HG02938 (cell line): ENCODE data around the gene CMYA5.
"Not testable (repeated sequence)": the region's sequence is repeated elsewhere in the genome, so short reads cannot be mapped to it uniquely, and the experiment has no call there.

Experiments
- ATAC-seq: cut with Tn5 transposase; IDR thresholded peaks from one replicate; pipeline ENCODE4 v1.9.1; 2021; ENCODE audit warnings: mild to moderate bottlenecking, moderate library complexity; ENCODE audit not compliant: unreplicated experiment

CMYA5 gene

DNA sequence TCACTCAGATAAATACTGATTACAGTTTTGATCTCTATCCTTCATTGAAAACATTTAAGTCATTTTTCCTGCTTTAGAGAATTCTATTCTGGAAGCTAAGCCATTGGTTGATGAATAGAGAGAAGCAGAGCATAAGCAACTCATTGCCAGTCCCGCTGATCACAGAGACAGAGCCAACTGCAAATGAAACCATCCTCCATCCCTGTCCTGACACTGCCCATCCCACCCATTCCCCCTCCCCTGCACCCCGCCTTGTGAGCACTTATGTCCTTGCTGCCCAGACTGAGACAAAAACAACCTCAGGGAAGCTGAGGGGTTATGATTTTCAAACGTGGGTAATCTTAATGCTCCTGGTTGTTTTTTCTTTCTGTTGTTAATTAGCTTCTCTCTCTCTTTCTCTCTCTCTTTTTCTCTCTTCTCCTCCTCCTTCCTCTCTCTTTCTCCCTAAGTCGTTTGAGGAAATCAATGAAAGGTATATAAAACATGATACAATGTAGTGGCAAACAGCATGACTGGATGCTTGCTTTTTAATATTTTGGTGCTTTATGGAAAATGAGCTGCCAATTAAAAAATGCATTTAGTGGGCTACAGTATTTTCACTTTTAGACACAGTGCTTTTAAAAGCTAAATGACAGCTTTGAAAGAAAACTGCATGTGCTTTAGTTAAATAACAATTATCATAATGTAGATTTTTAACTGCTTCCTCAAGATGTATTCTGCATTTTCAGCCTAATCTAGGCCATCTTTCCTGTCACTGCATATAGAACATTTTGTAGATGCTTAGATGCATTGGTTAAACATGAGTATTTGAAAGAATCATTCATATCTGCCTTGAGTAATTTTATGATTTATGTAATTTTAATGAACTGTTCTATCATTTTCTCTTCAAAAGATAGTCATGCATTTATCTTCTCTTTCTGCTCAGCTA, 57.3 kb downstream of the CMYA5 start:
- no peak for ATAC-seq

GRCh38 chr5:79750611-79751510, 61.2 kb downstream of the CMYA5 start:
- ATAC-seq = no peak

DNA sequence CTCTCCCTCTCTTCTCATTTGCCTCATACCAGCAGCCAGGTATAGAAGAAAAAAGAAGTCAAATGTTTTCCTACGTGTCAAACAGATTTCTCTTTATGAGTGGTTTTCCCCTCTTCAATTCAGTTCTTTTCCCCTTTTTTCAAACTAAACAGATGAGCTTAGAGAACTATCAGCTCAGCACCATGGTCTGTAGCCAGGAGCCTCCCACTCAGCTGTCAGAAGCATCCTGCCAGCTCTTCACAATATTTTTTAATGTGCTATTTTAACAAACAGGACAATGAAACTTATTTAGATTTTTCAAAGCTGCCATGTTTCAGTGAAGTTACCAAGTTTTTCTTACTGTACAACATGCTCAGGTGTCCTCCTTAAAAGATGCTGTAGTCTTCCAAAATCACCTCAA, 63.5 kb downstream of the CMYA5 start:
- ATAC-seq = no peak

GRCh38 chr5:79753877-79754645, 64.4 kb downstream of the CMYA5 start:
- ATAC-seq = no peak

GRCh38 chr5:79754865-79755555, 65.4 kb downstream of the CMYA5 start:
- no peak for ATAC-seq

DNA sequence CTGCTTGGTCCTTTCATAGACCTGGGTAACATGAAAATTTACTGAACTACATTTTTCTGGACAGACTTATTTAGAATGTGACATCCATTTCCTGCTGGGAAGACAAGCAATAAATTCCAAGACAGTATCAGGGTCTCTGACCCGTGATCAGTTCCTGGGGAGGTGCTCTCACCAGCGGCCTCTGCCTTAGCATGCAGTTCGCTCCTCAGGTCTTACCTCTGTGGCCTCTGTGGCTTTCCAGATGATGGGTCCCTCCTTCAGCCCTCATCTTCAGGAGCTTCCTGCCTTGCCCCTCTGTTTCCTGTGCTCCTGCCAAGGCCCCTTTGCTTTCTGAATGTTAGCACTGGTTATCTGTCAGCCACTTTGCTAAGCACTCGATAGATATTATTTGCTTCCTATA, 66.4 kb downstream of the CMYA5 start:
- ATAC-seq = no peak

DNA sequence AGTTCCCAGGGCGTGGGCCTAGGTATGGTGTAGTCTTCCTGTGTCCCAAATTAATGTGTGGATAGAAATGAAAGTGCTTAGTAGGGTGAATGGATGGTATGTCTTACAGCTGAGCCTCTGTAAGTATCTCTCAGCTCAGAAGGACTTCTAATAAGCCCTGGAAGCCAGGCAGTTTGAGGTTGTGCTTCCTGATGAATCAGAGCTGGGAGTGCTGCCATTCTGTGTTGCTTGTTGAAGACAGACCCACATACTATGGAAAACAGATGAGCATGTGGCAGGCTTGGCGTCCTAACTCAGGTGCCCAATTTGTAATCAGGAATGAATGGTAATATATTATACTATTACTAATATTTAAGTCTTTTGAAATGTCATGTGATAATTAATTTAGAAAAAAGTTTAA, 69.8 kb downstream of the CMYA5 start:
- no peak for ATAC-seq

DNA sequence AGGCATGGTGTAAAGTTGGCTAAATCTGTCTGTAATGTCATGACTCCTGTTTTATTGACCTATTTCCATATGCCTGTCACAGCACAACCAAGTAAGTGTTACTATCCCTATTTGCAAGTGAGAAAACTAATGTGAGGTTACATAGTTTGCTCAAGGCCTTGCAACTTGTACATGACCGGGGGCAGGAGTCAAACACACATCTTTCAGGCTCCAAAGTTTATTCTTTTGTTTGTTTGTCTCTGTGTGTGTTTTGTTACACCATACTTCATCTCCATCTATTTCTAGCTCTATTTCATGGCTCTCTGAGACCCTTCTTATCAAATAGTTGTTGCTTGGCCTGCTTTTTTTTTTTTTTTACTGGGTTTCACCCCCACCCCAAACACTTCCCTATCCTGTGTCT, 70.2 kb downstream of the CMYA5 start:
- no peak for ATAC-seq

GRCh38 chr5:79762929-79763328, 73.3 kb downstream of the CMYA5 start:
- no peak for ATAC-seq

GRCh38 chr5:79764147-79764546, 74.5 kb downstream of the CMYA5 start:
- ATAC-seq = not testable (repeated sequence)

DNA sequence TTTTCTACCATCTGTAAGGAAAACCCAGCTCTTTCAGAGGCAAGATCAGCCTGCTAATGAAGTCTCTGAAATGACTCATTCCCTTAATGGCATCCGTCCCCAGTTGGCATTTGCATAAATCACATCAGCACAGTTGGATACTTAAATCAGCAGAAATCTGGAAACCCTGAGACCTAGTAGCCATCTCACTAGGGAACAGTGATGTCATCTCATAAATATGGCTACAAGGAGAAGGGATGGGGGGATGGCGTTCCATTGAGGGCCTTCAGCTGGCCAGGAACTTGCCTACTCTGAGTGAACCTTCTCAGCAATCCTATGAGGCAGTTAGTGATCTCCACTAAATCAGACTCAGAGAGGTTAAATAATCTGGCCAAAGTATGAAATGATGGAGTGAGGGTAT, 81.8 kb downstream of the CMYA5 start:
- no peak for ATAC-seq

GRCh38 chr5:79772651-79773050, 83.0 kb downstream of the CMYA5 start:
- no peak for ATAC-seq

GRCh38 chr5:79773612-79774011, 84.0 kb downstream of the CMYA5 start:
- no peak for ATAC-seq

DNA sequence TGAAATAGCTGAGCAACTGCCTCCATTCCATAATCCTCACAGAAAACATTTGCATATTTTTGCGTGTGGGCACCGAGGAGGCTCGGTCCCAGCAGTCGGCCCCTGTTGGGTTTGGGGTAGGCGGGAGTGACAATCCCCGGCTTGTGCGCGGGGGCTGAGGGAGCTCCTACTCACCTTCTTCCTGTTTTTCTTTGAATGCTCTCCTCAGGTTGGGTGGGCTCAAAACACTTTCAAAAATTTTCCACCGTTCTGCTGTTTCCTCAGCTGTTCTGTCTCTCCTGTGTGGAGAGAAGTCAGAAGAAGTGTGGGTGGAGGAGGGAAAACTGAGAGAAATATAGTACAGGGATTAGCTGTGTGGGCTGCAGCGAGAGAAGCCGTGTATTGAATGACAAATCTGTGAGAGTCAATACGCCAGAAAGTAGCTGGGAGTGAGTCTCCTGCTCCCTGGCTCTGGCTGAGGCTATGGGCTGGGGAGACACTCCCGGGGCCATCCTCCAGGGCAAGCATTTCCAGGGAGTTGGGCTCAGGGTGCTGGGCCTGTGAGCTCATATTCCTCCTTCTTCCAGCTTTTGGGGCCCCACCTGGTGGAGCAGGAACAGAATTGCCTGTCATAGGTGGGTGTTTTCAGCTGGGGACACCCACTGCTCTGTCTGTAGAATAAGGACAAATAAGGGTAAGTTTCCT, 84.7 kb downstream of the CMYA5 start:
- ATAC-seq = no peak

- no peak for ATAC-seq
Measured at GRCh38 chr5:79774855-79775237, 85.2 kb downstream of the CMYA5 start.

- not testable (repeated sequence) for ATAC-seq
Measured at GRCh38 chr5:79784741-79785140, 95.1 kb downstream of the CMYA5 start.

DNA sequence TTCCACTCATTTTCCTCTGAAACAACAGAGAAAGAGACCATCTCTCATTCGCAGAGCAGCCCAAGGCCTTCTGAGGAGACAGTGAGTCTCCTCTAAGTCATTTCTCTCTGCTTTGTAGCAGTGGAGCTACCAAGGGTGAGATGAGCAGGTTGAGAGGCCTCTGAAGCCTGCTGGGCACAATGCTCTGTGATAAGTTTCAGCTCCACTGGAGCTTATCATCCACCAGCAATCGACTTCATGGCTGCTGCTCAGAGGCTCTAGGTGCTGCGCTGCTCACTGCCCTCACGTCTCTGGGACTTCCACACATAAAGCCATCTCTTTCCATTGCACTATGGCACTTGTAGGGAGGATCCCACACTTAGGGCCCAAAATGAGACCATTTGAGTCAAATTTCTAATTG, 96.3 kb downstream of the CMYA5 start:
- ATAC-seq = no peak

- ATAC-seq = no peak
Measured at GRCh38 chr5:79787448-79787847, 97.8 kb downstream of the CMYA5 start.

GRCh38 chr5:79791843-79792242, 102.2 kb downstream of the CMYA5 start:
- no peak for ATAC-seq

- ATAC-seq = no peak
Measured at GRCh38 chr5:79792463-79792862, 102.8 kb downstream of the CMYA5 start.
